Neural progenitor cell (in vitro differentiated cells): Measurements from ENCODE around the gene SKI.

Source experiments
- CTCF ChIP-seq: fragments of 200-600 bp; sonication (generic); IDR thresholded peaks from 2 replicates; pipeline ENCODE4 v1.5.1; 2017; ENCODE audit warnings: antibody characterized with exemption, mild to moderate bottlenecking
- EZH2 ChIP-seq: fragments of 200-600 bp; sonication (generic); IDR thresholded peaks from 2 replicates; pipeline ENCODE4 v1.6.1; 2017; ENCODE audit warnings: antibody characterized with exemption, mild to moderate bottlenecking, moderate library complexity
- EZH2phosphoT487 ChIP-seq: fragments of 200-600 bp; sonication (generic); IDR thresholded peaks from 2 replicates; pipeline ENCODE4 v1.6.1; 2017; ENCODE audit warnings: antibody characterized with exemption

GRCh38 chr1:2342384-2343022 is 114.4 kb downstream of the SKI start:
- TF ChIP-seq CTCF (no peak), EZH2 (no peak), EZH2phosphoT487 (no peak)
